Activated T-cell treated with anti-CD3 and anti-CD28 coated beads, Interleukin-2, amount 50 U/mL, for 4 hours (primary cell): ENCODE measurements around the gene SDK2. TPM values are rescaled to one million over a fixed set of nuclear protein-coding genes. Genes with fewer than 3 reads are reported as not detected.
"Not testable (repeated sequence)": the region's sequence is repeated elsewhere in the genome, so short reads cannot be mapped to it uniquely, and the experiment has no call there.

Experiments
- ATAC-seq, 2 donors: fragments of 200-7000 bp; cut with Tn5 transposase; one replicate each; pipeline ENCODE4 v1.10.0; 2021
- DNase-seq: peaks from one replicate; pipeline ENCODE4 v3.0.0-alpha.2; 2020
- H3K27me3 Mint-ChIP-seq: one replicate; pipeline ENCODE4 v1.8.0; 2021; ENCODE audit warnings: low read depth, mixed read lengths
- H3K36me3 Mint-ChIP-seq: one replicate; pipeline ENCODE4 v1.8.0; 2022; ENCODE audit warnings: mixed read lengths; ENCODE audit not compliant: insufficient read depth
- H3K4me1 Mint-ChIP-seq: one replicate; pipeline ENCODE4 v1.8.0; 2021; ENCODE audit warnings: low read depth, mixed read lengths
- H3K4me3 Mint-ChIP-seq: one replicate; pipeline ENCODE4 v1.8.0; 2021; ENCODE audit warnings: mild to moderate bottlenecking, moderate library complexity, mixed read lengths
- H3K9me3 Mint-ChIP-seq: one replicate; pipeline ENCODE4 v1.8.0; 2021; ENCODE audit warnings: mixed read lengths
- total RNA-seq, 3 donors: library from RNA; stranded (reverse); gene quantifications; one replicate each; pipeline ENCODE4 v1.2.1, GENCODE V29; 2021

The SDK2 gene
- total RNA-seq, 3 donors from 2014 or later = 0.08 to 0.20 (median 0.08) TPM

GRCh38 chr17:73478334-73478733 lies 165.9 kb downstream of the SDK2 start:
- Mint-ChIP-seq H3K27me3 (peaks cover 4% of the 10 kb centered on the region), H3K9me3 (no peaks in the 10 kb centered on the region), H3K4me1 (no peaks in the 10 kb centered on the region), H3K4me3 (no peak overlapping the region), H3K36me3 (peaks cover 2% of the 10 kb centered on the region)
- DNase-seq (no peak), ATAC-seq (no peak)

GRCh38 chr17:73476890-73477350 lies 167.3 kb downstream of the SDK2 start:
- Mint-ChIP-seq H3K36me3 (peaks cover 2% of the 10 kb centered on the region), H3K4me3 (no peak overlapping the region), H3K9me3 (peaks cover 3% of the 10 kb centered on the region), H3K27me3 (peaks cover 4% of the 10 kb centered on the region), H3K4me1 (no peaks in the 10 kb centered on the region)
- ATAC-seq = no peak
- DNase-seq = no peak

GRCh38 chr17:73474370-73474988 lies 169.8 kb downstream of the SDK2 start:
- H3K27me3 Mint-ChIP-seq = peaks cover 4% of the 10 kb centered on the region
- peaks cover 2% of the 10 kb centered on the region for H3K36me3 Mint-ChIP-seq
- peaks cover 3% of the 10 kb centered on the region for H3K9me3 Mint-ChIP-seq
- H3K4me3 Mint-ChIP-seq = no peak overlapping the region
- ATAC-seq = no peak
- DNase-seq = no peak
- H3K4me1 Mint-ChIP-seq = no peaks in the 10 kb centered on the region

- not testable (repeated sequence) for H3K9me3 Mint-ChIP-seq, DNase-seq, H3K36me3 Mint-ChIP-seq, ATAC-seq, H3K4me3 Mint-ChIP-seq, H3K27me3 Mint-ChIP-seq, H3K4me1 Mint-ChIP-seq
Observed at GRCh38 chr17:73472715-73473114, 171.5 kb downstream of the SDK2 start.

GRCh38 chr17:73471924-73472323 lies 172.3 kb downstream of the SDK2 start:
- ATAC-seq (no peak), DNase-seq (no peak)
- Mint-ChIP-seq H3K9me3 (peaks cover 3% of the 10 kb centered on the region), H3K4me1 (no peaks in the 10 kb centered on the region), H3K4me3 (no peak overlapping the region), H3K36me3 (peaks cover 2% of the 10 kb centered on the region), H3K27me3 (peaks cover 3% of the 10 kb centered on the region)

- Mint-ChIP-seq H3K27me3 (peaks cover 2% of the 10 kb centered on the region), H3K4me1 (no peaks in the 10 kb centered on the region), H3K36me3 (peaks cover under 1% of the 10 kb centered on the region), H3K4me3 (no peak overlapping the region), H3K9me3 (peaks cover 3% of the 10 kb centered on the region)
- ATAC-seq = no peak
- DNase-seq = no peak
Observed at GRCh38 chr17:73470316-73470826, 173.9 kb downstream of the SDK2 start.

- ATAC-seq (no peak), DNase-seq (no peak)
- Mint-ChIP-seq H3K27me3 (no peaks in the 10 kb centered on the region), H3K4me1 (no peaks in the 10 kb centered on the region), H3K4me3 (no peak overlapping the region), H3K36me3 (no peaks in the 10 kb centered on the region), H3K9me3 (peaks cover 3% of the 10 kb centered on the region)
Observed at GRCh38 chr17:73469311-73469710, 174.9 kb downstream of the SDK2 start.

GRCh38 chr17:73468221-73468620 lies 176.0 kb downstream of the SDK2 start:
- Mint-ChIP-seq H3K4me1 (no peaks in the 10 kb centered on the region), H3K4me3 (no peak overlapping the region), H3K36me3 (no peaks in the 10 kb centered on the region), H3K9me3 (peaks cover 3% of the 10 kb centered on the region), H3K27me3 (no peaks in the 10 kb centered on the region)
- ATAC-seq (no peak), DNase-seq (no peak)

GRCh38 chr17:73467651-73468050 lies 176.6 kb downstream of the SDK2 start:
- H3K27me3 Mint-ChIP-seq = no peaks in the 10 kb centered on the region
- DNase-seq (no peak), ATAC-seq (no peak)
- peaks cover under 1% of the 10 kb centered on the region for H3K9me3 Mint-ChIP-seq
- no peak overlapping the region for H3K4me3 Mint-ChIP-seq
- no peaks in the 10 kb centered on the region for H3K4me1 Mint-ChIP-seq
- H3K36me3 Mint-ChIP-seq = no peaks in the 10 kb centered on the region

GRCh38 chr17:73466704-73467433 lies 177.4 kb downstream of the SDK2 start:
- Mint-ChIP-seq H3K4me3 (no peak overlapping the region), H3K36me3 (no peaks in the 10 kb centered on the region), H3K27me3 (no peaks in the 10 kb centered on the region), H3K4me1 (no peaks in the 10 kb centered on the region), H3K9me3 (no peaks in the 10 kb centered on the region)
- DNase-seq (no peak), ATAC-seq (no peak)

- Mint-ChIP-seq H3K27me3 (no peaks in the 10 kb centered on the region), H3K36me3 (no peaks in the 10 kb centered on the region), H3K4me1 (no peaks in the 10 kb centered on the region), H3K4me3 (no peak overlapping the region), H3K9me3 (no peaks in the 10 kb centered on the region)
- ATAC-seq (no peak), DNase-seq (no peak)
Observed at GRCh38 chr17:73465953-73466230, 178.4 kb downstream of the SDK2 start.

- Mint-ChIP-seq H3K4me1 (no peaks in the 10 kb centered on the region), H3K9me3 (no peaks in the 10 kb centered on the region), H3K36me3 (no peaks in the 10 kb centered on the region), H3K4me3 (no peak overlapping the region), H3K27me3 (no peaks in the 10 kb centered on the region)
- DNase-seq = no peak
- ATAC-seq = no peak
Observed at GRCh38 chr17:73465130-73465952, 178.9 kb downstream of the SDK2 start.

GRCh38 chr17:73464447-73464846 lies 179.8 kb downstream of the SDK2 start:
- Mint-ChIP-seq H3K4me1 (no peaks in the 10 kb centered on the region), H3K4me3 (no peak overlapping the region), H3K27me3 (no peaks in the 10 kb centered on the region), H3K9me3 (no peaks in the 10 kb centered on the region), H3K36me3 (no peaks in the 10 kb centered on the region)
- DNase-seq (no peak), ATAC-seq (no peak)

- H3K27me3 Mint-ChIP-seq = no peaks in the 10 kb centered on the region
- H3K36me3 Mint-ChIP-seq = no peaks in the 10 kb centered on the region
- no peaks in the 10 kb centered on the region for H3K9me3 Mint-ChIP-seq
- ATAC-seq (no peak), DNase-seq (no peak)
- no peaks in the 10 kb centered on the region for H3K4me1 Mint-ChIP-seq
- H3K4me3 Mint-ChIP-seq = no peak overlapping the region
Observed at GRCh38 chr17:73463821-73464220, 180.4 kb downstream of the SDK2 start.
